Sigmoid colon (tissue), 4 donors: ENCODE data around the gene FUT3.

Experiments used
- EP300 ChIP-seq, 4 donors: sonication (generic); formaldehyde crosslinking; IDR thresholded peaks; one replicate each; pipeline ENCODE4 v1.6.1; 2017; ENCODE audit warnings: antibody characterized with exemption in 4 of 4
- POLR2A ChIP-seq, 2 donors: fragments of 450-650 bp; IDR thresholded peaks; one replicate each; pipeline ENCODE4 v1.6.1; 2016; ENCODE audit warnings: antibody characterized with exemption in 2 of 2, mild to moderate bottlenecking in 2 of 2, moderate library complexity in 2 of 2
- POLR2AphosphoS5 ChIP-seq, 4 donors: sonication (generic); formaldehyde crosslinking; IDR thresholded peaks; one replicate each; pipeline ENCODE4 v1.6.1; 2017; ENCODE audit warnings: antibody characterized with exemption in 4 of 4
- TF ChIP-seq, protein P1 (sequence below), 4 experiments: fragments of 450-650 bp in 3 of 4; fragments of 200-600 bp in 1 of 4; IDR thresholded peaks; one replicate each; pipeline ENCODE4 v1.5.1; 2016 to 2019; ENCODE audit warnings: antibody characterized with exemption in 4 of 4, mild to moderate bottlenecking in 3 of 4, moderate library complexity in 2 of 4

DNA sequence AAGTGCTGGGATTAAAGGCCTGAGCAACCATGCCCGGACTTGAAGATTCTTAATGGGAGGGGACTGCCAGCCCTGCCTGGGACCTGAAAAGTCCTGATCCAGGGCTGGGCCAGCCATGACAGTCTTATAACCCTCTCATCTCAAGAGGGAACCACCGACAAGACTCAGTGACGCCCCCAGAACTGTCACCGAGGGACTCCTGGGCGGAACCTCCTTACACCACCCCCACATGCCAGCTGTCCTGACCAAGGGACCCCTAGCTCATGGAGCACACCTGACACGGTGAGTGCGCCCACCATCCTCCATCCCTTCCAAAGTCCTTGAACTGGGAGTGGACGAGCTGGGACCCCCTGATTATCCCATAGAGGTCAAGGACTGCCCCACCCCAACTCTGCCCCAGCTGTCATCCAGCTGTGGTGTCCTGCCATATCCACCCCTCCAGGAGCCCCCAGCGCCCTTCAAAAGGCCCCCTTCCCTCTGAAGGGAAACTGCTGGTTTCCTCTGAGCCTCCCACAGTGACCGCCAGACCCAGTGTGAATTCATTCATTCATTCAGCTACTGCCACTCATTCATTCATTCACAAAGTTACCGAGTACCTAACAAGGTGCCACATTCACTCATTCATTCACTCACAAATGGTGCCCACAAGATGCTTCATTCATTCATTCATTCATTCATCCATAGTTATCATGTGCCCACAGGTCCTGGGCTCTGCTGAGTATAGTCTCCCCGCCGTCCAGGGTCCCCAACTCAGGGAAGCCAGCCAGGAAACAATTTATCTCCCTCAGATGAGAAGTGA lies 48.7 kb upstream of the FUT3 start:
- TF ChIP-seq, protein P1, sequence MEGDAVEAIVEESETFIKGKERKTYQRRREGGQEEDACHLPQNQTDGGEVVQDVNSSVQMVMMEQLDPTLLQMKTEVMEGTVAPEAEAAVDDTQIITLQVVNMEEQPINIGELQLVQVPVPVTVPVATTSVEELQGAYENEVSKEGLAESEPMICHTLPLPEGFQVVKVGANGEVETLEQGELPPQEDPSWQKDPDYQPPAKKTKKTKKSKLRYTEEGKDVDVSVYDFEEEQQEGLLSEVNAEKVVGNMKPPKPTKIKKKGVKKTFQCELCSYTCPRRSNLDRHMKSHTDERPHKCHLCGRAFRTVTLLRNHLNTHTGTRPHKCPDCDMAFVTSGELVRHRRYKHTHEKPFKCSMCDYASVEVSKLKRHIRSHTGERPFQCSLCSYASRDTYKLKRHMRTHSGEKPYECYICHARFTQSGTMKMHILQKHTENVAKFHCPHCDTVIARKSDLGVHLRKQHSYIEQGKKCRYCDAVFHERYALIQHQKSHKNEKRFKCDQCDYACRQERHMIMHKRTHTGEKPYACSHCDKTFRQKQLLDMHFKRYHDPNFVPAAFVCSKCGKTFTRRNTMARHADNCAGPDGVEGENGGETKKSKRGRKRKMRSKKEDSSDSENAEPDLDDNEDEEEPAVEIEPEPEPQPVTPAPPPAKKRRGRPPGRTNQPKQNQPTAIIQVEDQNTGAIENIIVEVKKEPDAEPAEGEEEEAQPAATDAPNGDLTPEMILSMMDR (IDR thresholded peaks at IDR 0.05) = no peak
- no peak for TF ChIP-seq POLR2AphosphoS5 (IDR thresholded peaks at IDR 0.05)
- no peak for TF ChIP-seq EP300 (IDR thresholded peaks at IDR 0.05)
- TF ChIP-seq POLR2A (IDR thresholded peaks at IDR 0.05) = no peak
